Naive thymus-derived CD4-positive, alpha-beta T cell (primary cell): ENCODE data around the gene RNF40. TPM values are rescaled to one million over a fixed set of nuclear protein-coding genes. Genes with fewer than 3 reads are reported as not detected.

ENCODE experiments used
- ATAC-seq: fragments of 150-1000 bp; cut with Tn5 transposase; 2 replicates; pipeline ENCODE4 v1.10.0; 2021; ENCODE audit warnings: mild to moderate bottlenecking, moderate library complexity
- CTCF ChIA-PET: fragments of 350-600 bp; sonication (Branson Sonifier 250); formaldehyde crosslinking; loops from one replicate; lab custom pipeline; 2021; ENCODE audit warnings: antibody characterized with exemption; lab: Charles Lee
- POLR2A ChIA-PET: fragments of 350-600 bp; sonication (Branson Sonifier 250); formaldehyde crosslinking; loops from one replicate; lab custom pipeline; 2021; ENCODE audit warnings: antibody characterized with exemption, inconsistent platforms; lab: Charles Lee
- DNase-seq, 9 donors: peaks; one replicate each; pipeline versions ENCODE4 v3.0.0 to v3.0.0-alpha.2; 2020 to 2022; ENCODE audit warnings: mixed read lengths in 1 of 9
- H3K27ac ChIP-seq: one replicate; pipeline ENCODE4 v1.7.0; 2013; ENCODE audit warnings: mild to moderate bottlenecking, low read depth, low read length, moderate library complexity
- H3K27me3 ChIP-seq, 2 donors: one replicate each; pipeline ENCODE4 v1.7.0; 2013; ENCODE audit warnings: low read length in 2 of 2, mild to moderate bottlenecking in 2 of 2, moderate library complexity in 2 of 2; ENCODE audit not compliant: control insufficient read depth in 2 of 2, insufficient read depth in 2 of 2
- H3K36me3 ChIP-seq, 3 experiments: 1 replicate in 2 of 3; 2 replicates in 1 of 3; pipeline ENCODE4 v1.7.0; 2013; ENCODE audit warnings: low read length in 3 of 3, mild to moderate bottlenecking in 3 of 3, moderate library complexity in 1 of 3; ENCODE audit not compliant: insufficient read depth in 3 of 3, control insufficient read depth in 2 of 3
- H3K4me1 ChIP-seq, 2 donors: one replicate each; pipeline ENCODE4 v1.7.0; 2013; ENCODE audit warnings: low read length in 2 of 2, mild to moderate bottlenecking in 2 of 2, moderate library complexity in 1 of 2; ENCODE audit not compliant: control insufficient read depth in 2 of 2, insufficient read depth in 2 of 2
- H3K4me3 ChIP-seq: 2 replicates; pipeline ENCODE4 v1.7.0; 2013; ENCODE audit warnings: mild to moderate bottlenecking, low read length
- H3K9me3 ChIP-seq, 3 experiments: 1 replicate in 2 of 3; 2 replicates in 1 of 3; pipeline ENCODE4 v1.7.0; 2013; ENCODE audit warnings: low read length in 3 of 3; ENCODE audit not compliant: control insufficient read depth in 2 of 3
- H3K27ac Mint-ChIP-seq, 9 donors: one replicate each; pipeline ENCODE4 v1.8.0; 2020 to 2022; ENCODE audit warnings: mixed read lengths in 9 of 9, mild to moderate bottlenecking in 8 of 9, moderate library complexity in 5 of 9, inconsistent platforms in 2 of 9
- H3K27me3 Mint-ChIP-seq, 5 donors: one replicate each; pipeline ENCODE4 v1.8.0; 2021 to 2022; ENCODE audit warnings: mixed read lengths in 5 of 5, mild to moderate bottlenecking in 1 of 5
- H3K36me3 Mint-ChIP-seq, 5 donors: one replicate each; pipeline ENCODE4 v1.8.0; 2020 to 2022; ENCODE audit warnings: mixed read lengths in 5 of 5, mild to moderate bottlenecking in 3 of 5, inconsistent platforms in 1 of 5
- H3K4me1 Mint-ChIP-seq, 7 donors: one replicate each; pipeline ENCODE4 v1.8.0; 2020 to 2022; ENCODE audit warnings: mixed read lengths in 7 of 7, mild to moderate bottlenecking in 3 of 7, inconsistent platforms in 1 of 7
- H3K4me3 Mint-ChIP-seq, 10 donors: one replicate each; pipeline ENCODE4 v1.8.0; 2020 to 2022; ENCODE audit warnings: mild to moderate bottlenecking in 10 of 10, mixed read lengths in 10 of 10, moderate library complexity in 6 of 10, inconsistent platforms in 2 of 10
- H3K9me3 Mint-ChIP-seq, 11 donors: one replicate each; pipeline ENCODE4 v1.8.0; 2020 to 2022; ENCODE audit warnings: mixed read lengths in 11 of 11, mild to moderate bottlenecking in 4 of 11, inconsistent platforms in 1 of 11, moderate library complexity in 1 of 11
- intact Hi-C, 2 donors: fragments of 100-400 bp; cut with micrococcal nuclease; formaldehyde crosslinking; loops; one replicate each; pipeline ENCODE4 v1.15.1; 2023
- polyA plus RNA-seq, 2 donors: library from polyadenylated mRNA; unstranded; fragments of 300-500 nt; fragmentation: Illumina TruSeq; gene quantifications; one replicate each; pipeline ENCODE4 v1.2.3, GENCODE V29; 2021
- total RNA-seq, 6 experiments: library from RNA in 5 of 6; stranded (reverse) in 5 of 6; gene quantifications; 1 replicate in 5 of 6; 2 replicates in 1 of 6; pipeline ENCODE4 v1.2.3 and lab custom pipeline; 2021 to 2026

RNF40 gene
- total and polyA plus RNA-seq, 7 experiments from 2014 or later = 19.4 to 122 (median 87.7) TPM

GRCh38 chr16:30764816-30765465 lies 2.8 kb downstream of the RNF40 start:
- no peak for ATAC-seq
- no peak overlapping the region for H3K4me3 Mint-ChIP-seq
- peak overlapping the region in 1 of 9 donors; percentile 27 for H3K27ac Mint-ChIP-seq
- peaks cover 17 to 38% of the 10 kb centered on the region in 2 donors for H3K4me1 ChIP-seq
- H3K27ac ChIP-seq = no peak overlapping the region
- no peaks in the 10 kb centered on the region for H3K9me3 Mint-ChIP-seq
- H3K27me3 Mint-ChIP-seq = no peaks in the 10 kb centered on the region
- no peak overlapping the region for H3K4me3 ChIP-seq
- H3K27me3 ChIP-seq = no peaks in the 10 kb centered on the region
- no peaks in the 10 kb centered on the region for H3K9me3 ChIP-seq
- POLR2A ChIA-PET = interaction anchor here (1.1 to 3.2 kb wide), 5 partner anchors 10 to 412 kb away, joined by 3 to 9 read pairs (median 3); partner anchors contain the start of gene PHKG2
- H3K36me3 ChIP-seq = peaks cover 29 to 80% (median 46%) of the 10 kb centered on the region in 3 experiments
- CTCF ChIA-PET = interaction anchor here (0.6 to 1.2 kb wide), 3 partner anchors 11 to 49 kb away, joined by 3 read pairs; no protein-coding TSS in a partner anchor
- peaks cover 21 to 43% (median 28%) of the 10 kb centered on the region in 7 donors for H3K4me1 Mint-ChIP-seq
- intact Hi-C loops = loop anchor here (5.0 kb wide), 3 partner anchors 108 to 137 kb away; partner anchors contain the start of genes CTF1 (in 1 of the 2) and FBRS (in 1 of the 2)
- no peak for DNase-seq
- peaks cover 3 to 37% (median 18%) of the 10 kb centered on the region in 5 donors for H3K36me3 Mint-ChIP-seq

GRCh38 chr16:30766206-30766932 lies 4.2 kb downstream of the RNF40 start:
- Mint-ChIP-seq H3K4me3 (no peak overlapping the region), H3K9me3 (no peaks in the 10 kb centered on the region)

GRCh38 chr16:30766933-30767284 lies 4.8 kb downstream of the RNF40 start:
- peaks cover 12 to 33% (median 19%) of the 10 kb centered on the region in 7 donors for H3K4me1 Mint-ChIP-seq
- H3K27me3 Mint-ChIP-seq = no peaks in the 10 kb centered on the region
- ChIA-PET CTCF (no interaction called here), POLR2A (interaction anchor here (0.9 to 1.3 kb wide), 2 partner anchors 14 to 43 kb away, joined by 4 read pairs; no protein-coding TSS in a partner anchor)
- peak overlapping the region in 1 of 9 donors; percentile 12 for H3K27ac Mint-ChIP-seq
- no peaks in the 10 kb centered on the region for H3K27me3 ChIP-seq
- ATAC-seq = no peak
- H3K4me3 Mint-ChIP-seq = no peak overlapping the region
- no peak overlapping the region for H3K27ac ChIP-seq
- intact Hi-C loops = no loop called here
- no peak for DNase-seq
- peaks cover 11 to 32% of the 10 kb centered on the region in 2 donors for H3K4me1 ChIP-seq
- H3K9me3 ChIP-seq = no peaks in the 10 kb centered on the region
- peaks cover 3 to 44% (median 18%) of the 10 kb centered on the region in 5 donors for H3K36me3 Mint-ChIP-seq
- no peaks in the 10 kb centered on the region for H3K9me3 Mint-ChIP-seq
- no peak overlapping the region for H3K4me3 ChIP-seq
- H3K36me3 ChIP-seq = peaks cover 29 to 97% (median 49%) of the 10 kb centered on the region in 3 experiments

More at GRCh38 chr16:30766206-30766932, 4.2 kb downstream of the RNF40 start:
- H3K4me1 ChIP-seq = peaks cover 11 to 32% of the 10 kb centered on the region in 2 donors
- intact Hi-C loops = no loop called here
- H3K27ac Mint-ChIP-seq = no peak overlapping the region
- H3K27ac ChIP-seq = no peak overlapping the region
- peaks cover 3 to 43% (median 18%) of the 10 kb centered on the region in 5 donors for H3K36me3 Mint-ChIP-seq
- peaks cover 14 to 34% (median 20%) of the 10 kb centered on the region in 7 donors for H3K4me1 Mint-ChIP-seq
- no peak overlapping the region for H3K4me3 ChIP-seq
- H3K27me3 Mint-ChIP-seq = no peaks in the 10 kb centered on the region
- peaks cover 29 to 94% (median 49%) of the 10 kb centered on the region in 3 experiments for H3K36me3 ChIP-seq
- no peak for ATAC-seq
- H3K27me3 ChIP-seq = no peaks in the 10 kb centered on the region
- ChIA-PET POLR2A (interaction anchor here (0.7 to 1.6 kb wide), 3 partner anchors 19 to 48 kb away, joined by 3 to 4 read pairs (median 3); no protein-coding TSS in a partner anchor), CTCF (no interaction called here)
- no peak for DNase-seq
- no peaks in the 10 kb centered on the region for H3K9me3 ChIP-seq

- DNase-seq (no peak), ATAC-seq (peak; percentile 60)
- H3K27me3 Mint-ChIP-seq = no peaks in the 10 kb centered on the region
- Histone ChIP-seq H3K9me3 (no peaks in the 10 kb centered on the region), H3K36me3 (peaks cover 29 to 99% (median 54%) of the 10 kb centered on the region in 3 experiments), H3K4me3 (no peak overlapping the region), H3K27me3 (no peaks in the 10 kb centered on the region), H3K4me1 (peaks cover 7 to 28% of the 10 kb centered on the region in 2 donors), H3K27ac (no peak overlapping the region)
- CTCF ChIA-PET = interaction anchor here (0.6 kb wide), 1 partner anchor 130 kb away, joined by 3 read pairs; no protein-coding TSS in a partner anchor
- H3K36me3 Mint-ChIP-seq = peaks cover 3 to 49% (median 21%) of the 10 kb centered on the region in 5 donors
- H3K4me1 Mint-ChIP-seq = peaks cover 14 to 30% (median 25%) of the 10 kb centered on the region in 7 donors
- H3K27ac Mint-ChIP-seq = no peak overlapping the region
- H3K4me3 Mint-ChIP-seq = no peak overlapping the region
- H3K9me3 Mint-ChIP-seq = no peaks in the 10 kb centered on the region
- intact Hi-C loops = no loop called here
- POLR2A ChIA-PET = interaction anchor here (1.3 kb wide), 1 partner anchor 15 kb away, joined by 4 read pairs; no protein-coding TSS in a partner anchor
These were observed 5.8 kb downstream of the RNF40 start for GRCh38 chr16:30767767-30768465.

- H3K4me3 Mint-ChIP-seq = no peak overlapping the region
- ATAC-seq (no peak), DNase-seq (no peak)
- Histone ChIP-seq H3K36me3 (peaks cover 29 to 99% (median 54%) of the 10 kb centered on the region in 3 experiments), H3K4me1 (peaks cover 0 to 20% of the 10 kb centered on the region in 2 donors), H3K4me3 (no peak overlapping the region), H3K27ac (no peak overlapping the region), H3K27me3 (no peaks in the 10 kb centered on the region), H3K9me3 (no peaks in the 10 kb centered on the region)
- H3K9me3 Mint-ChIP-seq = no peaks in the 10 kb centered on the region
- ChIA-PET POLR2A (interaction anchor here (1.0 kb wide), 1 partner anchor 17 kb away, joined by 3 read pairs; no protein-coding TSS in a partner anchor), CTCF (no interaction called here)
- H3K27ac Mint-ChIP-seq = peak overlapping the region in 3 of 9 donors; percentile 10 to 38 (median 14)
- H3K27me3 Mint-ChIP-seq = no peaks in the 10 kb centered on the region
- H3K4me1 Mint-ChIP-seq = peaks cover 10 to 27% (median 18%) of the 10 kb centered on the region in 7 donors
- intact Hi-C loops = no loop called here
- peaks cover 3 to 47% (median 21%) of the 10 kb centered on the region in 5 donors for H3K36me3 Mint-ChIP-seq
These were observed 6.6 kb downstream of the RNF40 start for GRCh38 chr16:30768583-30769181.
